HCT116 (cell line): Measurements from ENCODE around the gene AGBL1. TPM values are rescaled to one million over a fixed set of nuclear protein-coding genes. Genes with fewer than 3 reads are reported as not detected.

Experiments
- ATAC-seq: fragments of 200-7000 bp; cut with Tn5 transposase; 2 replicates; pipeline ENCODE4 v1.9.1; 2020; ENCODE audit warnings: mild to moderate bottlenecking, moderate library complexity
- BruUV-seq: library from RNA; stranded (reverse); fragments of 400-500 nt; replicated peaks from 2 replicates; lab custom pipeline; 2021; lab: Mats Ljungman, UMichigan
- CTCF ChIA-PET: fragments of 300-600 bp; sonication (Branson Sonifier 250); formaldehyde crosslinking; loops from one replicate; lab custom pipeline; 2021; ENCODE audit warnings: antibody characterized with exemption; lab: Charles Lee
- POLR2A ChIA-PET: fragments of 300-600, 350-600 bp; sonication (Branson Sonifier 250); formaldehyde crosslinking; loops from one replicate; lab custom pipeline; 2021; ENCODE audit warnings: antibody characterized with exemption; lab: Charles Lee
- RAD21 ChIA-PET, 2 experiments: fragments of 300-600 bp; sonication (Branson Sonifier 250); formaldehyde crosslinking; loops; one replicate each; lab custom pipeline; 2023; ENCODE audit warnings: low total read pairs in 2 of 2; ENCODE audit not compliant: uncharacterized antibody in 2 of 2, unreplicated experiment in 2 of 2, low non-redundant PET in 1 of 2; lab: Charles Lee
- DNase-seq: peaks from one replicate; pipeline ENCODE4 v3.0.0-alpha.2; 2010; ENCODE audit warnings: low read depth, low spot score
- H2AFZ ChIP-seq: fragments of 200-600 bp; shearing (Covaris generic), sonication (generic); 2 replicates; pipeline ENCODE4 v1.6.1; 2017; ENCODE audit warnings: low read depth, mixed run types, mixed read lengths, antibody characterized with exemption, low read length; ENCODE audit not compliant: poor library complexity, severe bottlenecking
- H3K27ac ChIP-seq: 2 replicates; pipeline ENCODE4 v1.5.1; 2012; ENCODE audit warnings: low read depth, low read length
- H3K27me3 ChIP-seq: fragments of 200-600 bp; sonication (generic); 2 replicates; pipeline ENCODE4 v1.6.1; 2016; ENCODE audit warnings: mixed run types, low read length, mixed read lengths; ENCODE audit not compliant: insufficient read depth
- H3K36me3 ChIP-seq, 2 experiments: fragments of 200-500 bp in 1 of 2; fragments of 200-600 bp in 1 of 2; sonication (Bioruptor generic) in 1 of 2; sonication (generic) in 1 of 2; 2 replicates each; pipeline versions ENCODE4 v1.5.1 to v1.6.1; 2014 to 2016; ENCODE audit warnings: low read length in 2 of 2, inconsistent platforms in 1 of 2, mixed read lengths in 1 of 2, mixed run types in 1 of 2; ENCODE audit not compliant: insufficient read depth in 2 of 2, control insufficient read depth in 1 of 2
- H3K4me1 ChIP-seq, 2 experiments: fragments of 200-600 bp in 1 of 2; sonication (generic) in 1 of 2; 2 replicates each; pipeline versions ENCODE4 v1.5.1 to v1.6.1; 2012 to 2017; ENCODE audit warnings: low read length in 2 of 2, inconsistent platforms in 1 of 2, mild to moderate bottlenecking in 1 of 2, mixed read lengths in 1 of 2, mixed run types in 1 of 2, moderate library complexity in 1 of 2; ENCODE audit not compliant: insufficient read depth in 2 of 2, control insufficient read depth in 1 of 2
- H3K4me2 ChIP-seq: fragments of 200-600 bp; sonication (generic); 2 replicates; pipeline ENCODE4 v1.6.1; 2017; ENCODE audit warnings: mixed run types, low read length, mixed read lengths
- H3K4me3 ChIP-seq, 2 experiments: fragments of 200-600 bp in 1 of 2; sonication (generic) in 1 of 2; replicated peaks in 1 of 2; 2 replicates each; pipeline ENCODE4 v1.5.1; 2011 to 2016; ENCODE audit warnings: low read length in 2 of 2, control low read depth in 1 of 2, low read depth in 1 of 2, mild to moderate bottlenecking in 1 of 2, mixed read lengths in 1 of 2, mixed run types in 1 of 2
- H3K79me2 ChIP-seq: fragments of 200-600 bp; sonication (generic); 2 replicates; pipeline ENCODE4 v1.6.1; 2017; ENCODE audit warnings: mild to moderate bottlenecking, mixed run types, low read length, moderate library complexity, mixed read lengths; ENCODE audit not compliant: insufficient read depth
- H3K9ac ChIP-seq: fragments of 200-600 bp; sonication (generic); 2 replicates; pipeline ENCODE4 v1.6.1; 2016; ENCODE audit warnings: low read length, mixed read lengths
- H3K9me2 ChIP-seq: fragments of 200-600 bp; sonication (generic), shearing (Covaris generic); 2 replicates; pipeline ENCODE4 v1.6.1; 2017; ENCODE audit warnings: mixed run types, mild to moderate bottlenecking, moderate library complexity; ENCODE audit not compliant: insufficient read depth
- H3K9me3 ChIP-seq, 2 experiments: fragments of 200-500 bp in 1 of 2; fragments of 200-600 bp in 1 of 2; sonication (Bioruptor generic) in 1 of 2; sonication (generic) in 1 of 2; 2 replicates each; pipeline ENCODE4 v1.6.1; 2014 to 2017; ENCODE audit warnings: low read length in 2 of 2, mixed read lengths in 2 of 2, inconsistent platforms in 1 of 2, low read depth in 1 of 2, mild to moderate bottlenecking in 1 of 2, mixed run types in 1 of 2, moderate library complexity in 1 of 2; ENCODE audit not compliant: control insufficient read depth in 1 of 2, insufficient read depth in 1 of 2
- H4K20me1 ChIP-seq: fragments of 200-600 bp; sonication (generic), shearing (Covaris generic); 2 replicates; pipeline ENCODE4 v1.6.1; 2017; ENCODE audit warnings: mixed run types, mild to moderate bottlenecking, moderate library complexity; ENCODE audit not compliant: insufficient read depth
- CEBPB ChIP-seq: IDR thresholded peaks from 2 replicates; pipeline ENCODE4 v1.6.1; 2012; ENCODE audit warnings: low read depth
- EGR1 ChIP-seq: IDR thresholded peaks from 2 replicates; pipeline ENCODE4 v1.6.1; 2012; ENCODE audit warnings: low read depth
- EZH2phosphoT487 ChIP-seq: fragments of 200-600 bp; IDR thresholded peaks from 2 replicates; pipeline ENCODE4 v1.6.1; 2018; ENCODE audit warnings: antibody characterized with exemption, borderline replicate concordance
- FOSL1 ChIP-seq: IDR thresholded peaks from 2 replicates; pipeline ENCODE4 v1.6.1; 2012; ENCODE audit warnings: low read depth
- POLR2A ChIP-seq: IDR thresholded peaks from 2 replicates; pipeline ENCODE4 v1.7.0; 2011; ENCODE audit warnings: borderline replicate concordance; ENCODE audit not compliant: insufficient read depth, insufficient read length; ENCODE audit errors: extremely low read depth
- RAD21 ChIP-seq: IDR thresholded peaks from 2 replicates; pipeline ENCODE4 v1.6.1; 2012; ENCODE audit warnings: low read depth, mild to moderate bottlenecking
- SIN3A ChIP-seq: IDR thresholded peaks from 2 replicates; pipeline ENCODE4 v1.6.1; 2012; ENCODE audit warnings: low read depth
- SRF ChIP-seq: IDR thresholded peaks from 2 replicates; pipeline ENCODE4 v1.6.1; 2012; ENCODE audit warnings: low read depth
- TCF7L2 ChIP-seq: IDR thresholded peaks from 2 replicates; pipeline ENCODE4 v1.7.0; 2011; ENCODE audit warnings: borderline replicate concordance, inconsistent platforms; ENCODE audit not compliant: insufficient read depth, insufficient read length; ENCODE audit errors: extremely low read depth
- ZBTB33 ChIP-seq: IDR thresholded peaks from 2 replicates; pipeline ENCODE4 v1.6.1; 2011; ENCODE audit warnings: mild to moderate bottlenecking, low read length, moderate library complexity; ENCODE audit not compliant: insufficient replicate concordance; ENCODE audit errors: extremely low read depth
- ZNF274 ChIP-seq: fragments of 200-500 bp; sonication (Bioruptor generic); IDR thresholded peaks from 2 replicates; pipeline ENCODE4 v1.6.1; 2014; ENCODE audit warnings: mild to moderate bottlenecking, low read depth, low read length, inconsistent platforms
- intact Hi-C: fragments of 100-400 bp; cut with micrococcal nuclease; formaldehyde crosslinking; loops from 2 replicates; pipeline ENCODE4 v1.10.0; 2022
- total RNA-seq: library from RNA; stranded (reverse); gene quantifications from one replicate; pipeline ENCODE4 v1.2.1, GENCODE V29; 2021; ENCODE audit not compliant: unreplicated experiment
- TF ChIP-seq, protein P1 (sequence below): IDR thresholded peaks from 2 replicates; pipeline ENCODE4 v1.6.1; 2012
- TF ChIP-seq, protein P2 (sequence below): IDR thresholded peaks from 2 replicates; pipeline ENCODE4 v1.6.1; 2012; ENCODE audit warnings: low read depth

AGBL1 gene
- total RNA-seq, 1 experiment from 2014 or later: not detected

DNA sequence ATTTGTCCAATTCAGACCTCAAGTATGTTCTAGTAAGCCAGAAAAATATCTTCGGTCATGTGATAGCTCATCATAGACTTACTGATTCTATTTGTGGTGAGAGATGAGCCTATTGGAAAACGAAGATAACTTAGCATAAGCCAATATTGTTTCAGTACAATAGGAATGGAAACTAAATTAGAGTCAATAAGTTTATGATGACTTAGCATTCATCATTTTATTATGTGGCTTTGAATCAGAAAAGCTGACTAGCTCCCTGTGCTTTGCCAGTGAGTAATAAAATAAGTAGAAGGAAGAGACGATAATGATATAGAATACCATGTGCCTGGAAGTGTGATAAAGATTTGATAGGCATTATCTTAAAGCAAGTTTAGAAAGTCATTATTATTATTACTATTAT lies 605.6 kb downstream of the AGBL1 start:
- H2AFZ ChIP-seq: no peak overlapping the region
- DNase-seq: no peak
- H3K79me2 ChIP-seq: no peaks in the 10 kb centered on the region
- BruUV-seq: no TSS peak
- POLR2A ChIA-PET: no interaction called here
- peaks cover 7 to 12% of the 10 kb centered on the region in 2 experiments; a peak in 2 of 4 replicates for H3K9me3 ChIP-seq
- no peak overlapping the region for H3K9ac ChIP-seq
- TF ChIP-seq SIN3A (no peak), RAD21 (no peak)
- TF ChIP-seq, protein P1, sequence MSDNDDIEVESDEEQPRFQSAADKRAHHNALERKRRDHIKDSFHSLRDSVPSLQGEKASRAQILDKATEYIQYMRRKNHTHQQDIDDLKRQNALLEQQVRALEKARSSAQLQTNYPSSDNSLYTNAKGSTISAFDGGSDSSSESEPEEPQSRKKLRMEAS: no peak
- H3K4me2 ChIP-seq: no peak overlapping the region
- H3K27me3 ChIP-seq: no peaks in the 10 kb centered on the region
- H3K36me3 ChIP-seq: no peaks in the 10 kb centered on the region
- no peak overlapping the region for H3K4me3 ChIP-seq
- RAD21 ChIA-PET: no interaction called here
- no peaks in the 10 kb centered on the region for H4K20me1 ChIP-seq
- CTCF ChIA-PET: no interaction called here
- intact Hi-C loops: no loop called here
- H3K9me2 ChIP-seq: no peaks in the 10 kb centered on the region
- H3K27ac ChIP-seq: no peak overlapping the region
- no peak for ATAC-seq
- no peaks in the 10 kb centered on the region for H3K4me1 ChIP-seq

DNA sequence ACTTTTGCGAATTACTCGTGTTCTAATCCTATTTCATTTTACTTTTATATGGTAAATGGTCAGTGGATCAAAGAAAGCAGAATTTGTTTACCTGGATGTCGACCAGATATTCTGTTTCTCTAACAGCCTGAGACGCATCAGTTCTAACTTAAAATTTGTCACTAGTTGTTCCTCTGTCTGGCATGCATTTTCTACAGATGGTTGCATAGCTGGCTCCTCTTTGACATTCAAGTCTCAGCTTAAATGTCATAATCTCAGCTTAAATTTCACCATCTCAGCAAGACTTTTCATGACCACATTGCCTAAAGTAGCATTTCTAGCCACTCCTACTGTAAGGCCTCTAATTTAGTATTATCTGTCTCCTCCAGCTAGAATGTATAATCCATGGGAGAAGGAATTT lies 609.3 kb downstream of the AGBL1 start:
- Histone ChIP-seq H3K27ac (no peak overlapping the region), H3K4me1 (no peaks in the 10 kb centered on the region), H3K79me2 (no peaks in the 10 kb centered on the region), H4K20me1 (no peaks in the 10 kb centered on the region), H3K9me2 (no peaks in the 10 kb centered on the region), H3K27me3 (no peaks in the 10 kb centered on the region), H2AFZ (no peak overlapping the region), H3K4me3 (no peak overlapping the region), H3K4me2 (no peak overlapping the region), H3K9ac (no peak overlapping the region), H3K36me3 (no peaks in the 10 kb centered on the region), H3K9me3 (peaks cover 0 to 2% of the 10 kb centered on the region in 2 experiments; a peak in 2 of 4 replicates)
- intact Hi-C loops: no loop called here
- ATAC-seq: no peak
- CTCF ChIA-PET: no interaction called here
- POLR2A ChIA-PET: no interaction called here
- RAD21 ChIA-PET: no interaction called here
- no TSS peak for BruUV-seq
- DNase-seq: no peak
- TF ChIP-seq, protein P2, sequence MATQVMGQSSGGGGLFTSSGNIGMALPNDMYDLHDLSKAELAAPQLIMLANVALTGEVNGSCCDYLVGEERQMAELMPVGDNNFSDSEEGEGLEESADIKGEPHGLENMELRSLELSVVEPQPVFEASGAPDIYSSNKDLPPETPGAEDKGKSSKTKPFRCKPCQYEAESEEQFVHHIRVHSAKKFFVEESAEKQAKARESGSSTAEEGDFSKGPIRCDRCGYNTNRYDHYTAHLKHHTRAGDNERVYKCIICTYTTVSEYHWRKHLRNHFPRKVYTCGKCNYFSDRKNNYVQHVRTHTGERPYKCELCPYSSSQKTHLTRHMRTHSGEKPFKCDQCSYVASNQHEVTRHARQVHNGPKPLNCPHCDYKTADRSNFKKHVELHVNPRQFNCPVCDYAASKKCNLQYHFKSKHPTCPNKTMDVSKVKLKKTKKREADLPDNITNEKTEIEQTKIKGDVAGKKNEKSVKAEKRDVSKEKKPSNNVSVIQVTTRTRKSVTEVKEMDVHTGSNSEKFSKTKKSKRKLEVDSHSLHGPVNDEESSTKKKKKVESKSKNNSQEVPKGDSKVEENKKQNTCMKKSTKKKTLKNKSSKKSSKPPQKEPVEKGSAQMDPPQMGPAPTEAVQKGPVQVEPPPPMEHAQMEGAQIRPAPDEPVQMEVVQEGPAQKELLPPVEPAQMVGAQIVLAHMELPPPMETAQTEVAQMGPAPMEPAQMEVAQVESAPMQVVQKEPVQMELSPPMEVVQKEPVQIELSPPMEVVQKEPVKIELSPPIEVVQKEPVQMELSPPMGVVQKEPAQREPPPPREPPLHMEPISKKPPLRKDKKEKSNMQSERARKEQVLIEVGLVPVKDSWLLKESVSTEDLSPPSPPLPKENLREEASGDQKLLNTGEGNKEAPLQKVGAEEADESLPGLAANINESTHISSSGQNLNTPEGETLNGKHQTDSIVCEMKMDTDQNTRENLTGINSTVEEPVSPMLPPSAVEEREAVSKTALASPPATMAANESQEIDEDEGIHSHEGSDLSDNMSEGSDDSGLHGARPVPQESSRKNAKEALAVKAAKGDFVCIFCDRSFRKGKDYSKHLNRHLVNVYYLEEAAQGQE: no peak
- TF ChIP-seq, protein P1: no peak
- no peak for TF ChIP-seq SIN3A
- TF ChIP-seq ZBTB33: no peak
- no peak for TF ChIP-seq FOSL1
- no peak for TF ChIP-seq ZNF274
- no peak for TF ChIP-seq EGR1
- TF ChIP-seq EZH2phosphoT487: no peak
- TF ChIP-seq CEBPB: no peak
- no peak for TF ChIP-seq POLR2A
- TF ChIP-seq SRF: no peak
- TF ChIP-seq TCF7L2: no peak
